HG02943 (cell line): ENCODE measurements around the gene RAB8B.
A peak's percentile ranks its signal among the peaks of the same experiment; 100 is the strongest.

ENCODE experiments used
- ATAC-seq: cut with Tn5 transposase; IDR thresholded peaks from one replicate; pipeline ENCODE4 v1.9.1; 2021; ENCODE audit warnings: mild to moderate bottlenecking, low read depth, moderate library complexity; ENCODE audit not compliant: unreplicated experiment

RAB8B gene

GRCh38 chr15:63188926-63189871, at the start of gene RAB8B:
TSS of gene RAB8B (plus strand) at chr15:63189606. CDS start at chr15:63189625, 19 bp downstream.
- ATAC-seq, result peak; percentile 76

GRCh38 chr15:63140936-63141335, 48.5 kb upstream of the RAB8B start:
- ATAC-seq, result no peak

GRCh38 chr15:63145426-63145825, 44.0 kb upstream of the RAB8B start:
- ATAC-seq, result no peak

GRCh38 chr15:63146684-63147083, 42.7 kb upstream of the RAB8B start:
- no peak for ATAC-seq

- ATAC-seq, result no peak
Measured at GRCh38 chr15:63151665-63152064, 37.7 kb upstream of the RAB8B start.

- ATAC-seq, result no peak
Measured at GRCh38 chr15:63155486-63155885, 33.9 kb upstream of the RAB8B start.

GRCh38 chr15:63156086-63156710, 33.2 kb upstream of the RAB8B start:
- ATAC-seq, result no peak

GRCh38 chr15:63156755-63157117, 32.7 kb upstream of the RAB8B start:
- no peak for ATAC-seq

GRCh38 chr15:63157118-63157843, 32.1 kb upstream of the RAB8B start, which contains the start of gene RPS27L:
TSS of gene RPS27L (minus strand) at chr15:63157477. CDS start at chr15:63157405, 72 bp downstream.
- peak; percentile 85 for ATAC-seq

- ATAC-seq, result peak; percentile 25
Measured at GRCh38 chr15:63157891-63158431, 31.4 kb upstream of the RAB8B start.

GRCh38 chr15:63160638-63161037, 28.8 kb upstream of the RAB8B start:
- ATAC-seq, result no peak

GRCh38 chr15:63163217-63163616, 26.2 kb upstream of the RAB8B start:
- no peak for ATAC-seq

- ATAC-seq, result no peak
Measured at GRCh38 chr15:63165166-63165859, 24.1 kb upstream of the RAB8B start.

- ATAC-seq, result no peak
Measured at GRCh38 chr15:63166219-63166618, 23.2 kb upstream of the RAB8B start.

- ATAC-seq, result no peak
Measured at GRCh38 chr15:63169788-63170187, 19.6 kb upstream of the RAB8B start.

- ATAC-seq, result no peak
Measured at GRCh38 chr15:63172376-63172775, 17.0 kb upstream of the RAB8B start.

GRCh38 chr15:63172851-63173451, 16.5 kb upstream of the RAB8B start:
- no peak for ATAC-seq

GRCh38 chr15:63176302-63176701, 13.1 kb upstream of the RAB8B start:
- no peak for ATAC-seq

GRCh38 chr15:63178034-63178433, 11.4 kb upstream of the RAB8B start:
- ATAC-seq, result no peak

- no peak for ATAC-seq
Measured at GRCh38 chr15:63180746-63181145, 8.7 kb upstream of the RAB8B start.
